Esophagus squamous epithelium (tissue), 5 donors: ENCODE results near the gene LAMC3. TPM values are rescaled to one million over a fixed set of nuclear protein-coding genes. Genes with fewer than 3 reads are reported as not detected.

Experiments
- DNase-seq: peaks from one replicate; lab custom pipeline; 2025; lab: John Stamatoyannopoulos, UW
- H3K27ac ChIP-seq, 4 donors: fragments of 200-600 bp; sonication (generic); one replicate each; pipeline ENCODE4 v1.5.1; 2016 to 2019; ENCODE audit warnings: mild to moderate bottlenecking in 1 of 4
- H3K27me3 ChIP-seq, 4 donors: fragments of 200-600 bp; sonication (generic); 1 replicate in 3 of 4; 2 replicates in 1 of 4; pipeline versions ENCODE4 v1.5.1 to v1.6.0; 2017 to 2021; ENCODE audit warnings: antibody characterized with exemption in 1 of 4
- H3K36me3 ChIP-seq, 3 donors: fragments of 200-600 bp; sonication (generic); one replicate each; pipeline ENCODE4 v1.5.1; 2016 to 2019
- H3K4me1 ChIP-seq, 3 donors: fragments of 200-600 bp; sonication (generic); one replicate each; pipeline ENCODE4 v1.5.1; 2017 to 2019
- H3K4me3 ChIP-seq, 4 donors: fragments of 200-600 bp; sonication (generic); 1 replicate in 3 of 4; 2 replicates in 1 of 4; pipeline ENCODE4 v1.5.1; 2016 to 2019; ENCODE audit warnings: mild to moderate bottlenecking in 2 of 4, moderate library complexity in 1 of 4
- H3K9me3 ChIP-seq, 3 donors: fragments of 200-600 bp; sonication (generic); one replicate each; pipeline ENCODE4 v1.5.1; 2016 to 2019
- POLR2A ChIP-seq, 4 donors: fragments of 450-650 bp; IDR thresholded peaks; one replicate each; pipeline ENCODE4 v1.6.1; 2017; ENCODE audit warnings: antibody characterized with exemption in 4 of 4, mild to moderate bottlenecking in 4 of 4, moderate library complexity in 3 of 4
- WGBS, 2 donors: methylation state at CpG; one replicate each; pipeline ENCODE4 v1.1.5; 2018; 5-methylcytosine and 5-hydroxymethylcytosine counted together
- intact Hi-C: fragments of 100-400 bp; cut with DNase I; formaldehyde crosslinking; loops from one replicate; pipeline ENCODE4 v1.15.0; 2022
- total RNA-seq, 4 donors: library from RNA; depleted of rRNA; stranded (reverse); fragments of >200 nt; gene quantifications; one replicate each; pipeline ENCODE4 v1.1.0, GENCODE V29; 2016
- TF ChIP-seq, protein P1 (sequence below), 6 experiments: fragments of 450-650 bp in 4 of 6; fragments of 200-600 bp in 2 of 6; sonication (generic) in 2 of 6; IDR thresholded peaks; one replicate each; pipeline ENCODE4 v1.5.1; 2016 to 2019; ENCODE audit warnings: antibody characterized with exemption in 6 of 6, mild to moderate bottlenecking in 4 of 6, moderate library complexity in 4 of 6
- donor health status: DM: yes; HTN: yes; CAD: no.

The LAMC3 gene
- total RNA-seq, 4 donors from 2014 or later: 0.53 to 4.6 (median 2.7) TPM

DNA sequence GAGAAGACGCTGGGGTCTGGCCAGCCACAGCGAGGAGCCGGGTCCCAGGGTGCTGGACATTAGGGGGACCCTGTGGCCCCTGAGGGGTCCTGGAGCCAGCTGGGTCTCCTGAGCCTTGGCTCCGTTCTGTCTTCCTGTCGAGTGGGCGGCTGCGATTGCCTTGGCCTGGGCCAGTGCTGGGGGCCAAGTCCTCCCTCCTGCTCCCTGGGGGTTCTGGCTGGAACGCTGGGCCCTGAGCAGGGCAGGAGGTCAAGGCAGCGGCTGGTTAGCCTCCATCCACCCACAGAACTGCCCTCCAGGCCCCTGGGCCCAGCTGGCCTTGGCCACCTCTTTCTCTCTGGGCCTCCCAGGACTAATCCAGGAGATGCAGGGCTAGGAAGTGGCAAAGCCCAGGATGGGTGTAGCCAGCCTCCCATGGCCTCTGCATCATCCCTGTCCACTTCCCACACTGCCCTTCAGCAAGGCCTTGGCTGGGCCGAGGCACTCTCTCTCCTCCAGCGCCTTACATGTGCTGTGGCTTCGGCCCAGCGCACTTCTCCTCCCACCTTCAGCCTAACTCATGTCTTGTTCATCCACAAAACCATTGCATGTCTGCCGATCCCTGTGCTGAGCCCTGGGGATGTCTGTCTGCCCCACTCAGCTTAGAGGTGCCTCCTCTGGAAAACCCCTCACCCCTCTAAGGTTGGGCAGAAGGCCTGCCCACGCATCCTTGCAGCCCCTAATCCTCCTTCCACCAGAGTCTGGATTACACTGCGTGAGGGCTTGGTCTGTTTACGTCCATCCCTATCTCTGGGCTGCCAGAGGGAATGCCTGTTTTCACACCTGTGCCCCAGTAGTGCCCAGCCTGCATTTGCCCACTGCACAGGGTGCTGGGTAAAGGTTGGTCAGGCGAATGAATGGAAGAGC lies 5.0 kb downstream of the LAMC3 start:
- Histone ChIP-seq H3K4me1 (peaks cover 0 to 6% (median 4%) of the 10 kb centered on the region in 3 donors), H3K27me3 (peaks cover 0 to 88% (median 0%) of the 10 kb centered on the region in 4 donors), H3K36me3 (no peaks in the 10 kb centered on the region), H3K4me3 (no peak overlapping the region), H3K9me3 (no peaks in the 10 kb centered on the region), H3K27ac (peak overlapping the region in 1 of 4 donors; percentile 65)
- DNase-seq: no peak
- intact Hi-C loops: no loop called here
- 76 to 82% methylated on average over 9 to 14 of the region's 18 CpGs for WGBS, 2 donors
- TF ChIP-seq POLR2A (IDR thresholded peaks at IDR 0.05): no peak
- TF ChIP-seq, protein P1, sequence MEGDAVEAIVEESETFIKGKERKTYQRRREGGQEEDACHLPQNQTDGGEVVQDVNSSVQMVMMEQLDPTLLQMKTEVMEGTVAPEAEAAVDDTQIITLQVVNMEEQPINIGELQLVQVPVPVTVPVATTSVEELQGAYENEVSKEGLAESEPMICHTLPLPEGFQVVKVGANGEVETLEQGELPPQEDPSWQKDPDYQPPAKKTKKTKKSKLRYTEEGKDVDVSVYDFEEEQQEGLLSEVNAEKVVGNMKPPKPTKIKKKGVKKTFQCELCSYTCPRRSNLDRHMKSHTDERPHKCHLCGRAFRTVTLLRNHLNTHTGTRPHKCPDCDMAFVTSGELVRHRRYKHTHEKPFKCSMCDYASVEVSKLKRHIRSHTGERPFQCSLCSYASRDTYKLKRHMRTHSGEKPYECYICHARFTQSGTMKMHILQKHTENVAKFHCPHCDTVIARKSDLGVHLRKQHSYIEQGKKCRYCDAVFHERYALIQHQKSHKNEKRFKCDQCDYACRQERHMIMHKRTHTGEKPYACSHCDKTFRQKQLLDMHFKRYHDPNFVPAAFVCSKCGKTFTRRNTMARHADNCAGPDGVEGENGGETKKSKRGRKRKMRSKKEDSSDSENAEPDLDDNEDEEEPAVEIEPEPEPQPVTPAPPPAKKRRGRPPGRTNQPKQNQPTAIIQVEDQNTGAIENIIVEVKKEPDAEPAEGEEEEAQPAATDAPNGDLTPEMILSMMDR (IDR thresholded peaks at IDR 0.05): no peak

DNA sequence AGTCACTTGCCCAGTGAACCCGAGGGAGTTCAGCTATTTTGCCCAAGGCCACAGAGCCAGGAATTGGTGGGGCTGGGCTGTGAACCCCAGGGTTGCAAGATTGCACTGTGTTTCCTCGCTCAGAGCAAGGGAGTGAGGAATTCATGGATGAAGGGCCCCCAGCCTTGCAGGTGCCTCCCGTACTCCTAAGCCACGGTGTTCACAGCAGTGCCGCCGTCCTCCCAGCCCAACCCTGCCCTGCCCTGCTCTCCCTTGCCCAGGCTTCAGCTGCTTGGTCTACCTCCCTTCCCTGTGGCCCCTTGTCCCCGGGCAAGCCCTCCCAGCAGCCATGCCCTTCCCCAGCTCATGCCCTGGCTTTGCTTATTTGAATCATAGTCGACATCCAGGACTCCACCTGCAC lies 6.1 kb downstream of the LAMC3 start:
- Histone ChIP-seq H3K27me3 (peaks cover 0 to 83% (median 0%) of the 10 kb centered on the region in 4 donors), H3K36me3 (no peaks in the 10 kb centered on the region), H3K4me3 (no peak overlapping the region), H3K4me1 (peaks cover 0 to 2% (median 0%) of the 10 kb centered on the region in 3 donors), H3K9me3 (no peaks in the 10 kb centered on the region), H3K27ac (no peak overlapping the region)
- intact Hi-C loops: no loop called here
- 68 to 73% methylated on average over 8 of the region's 8 CpGs for WGBS, 2 donors
- no peak for DNase-seq
- TF ChIP-seq POLR2A (IDR thresholded peaks at IDR 0.05): no peak
- TF ChIP-seq, protein P1 (IDR thresholded peaks at IDR 0.05): no peak

DNA sequence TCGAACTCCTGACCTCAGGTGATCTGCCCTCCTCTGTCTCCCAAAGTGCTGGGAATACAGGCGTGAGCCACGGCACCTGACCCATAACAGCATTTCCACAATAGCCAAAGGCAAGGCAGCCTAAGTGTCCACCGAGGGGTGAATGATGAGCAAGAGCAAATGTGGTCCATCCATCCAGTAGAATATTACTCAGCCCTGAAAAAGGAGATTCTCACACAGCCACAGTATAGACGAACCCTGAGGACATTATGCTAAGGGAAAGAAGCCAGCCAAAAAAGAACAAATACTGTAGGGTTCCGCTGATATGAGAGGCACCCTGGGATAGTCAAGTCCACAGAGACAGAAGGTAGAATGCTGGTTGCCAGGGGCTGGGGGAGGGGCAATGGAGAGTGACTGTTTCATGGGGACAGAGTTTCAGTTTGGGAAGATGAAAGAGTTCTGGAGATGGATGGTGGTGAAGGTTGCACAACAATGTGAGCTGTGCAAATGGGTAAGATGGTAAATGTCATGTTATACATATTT lies 7.0 kb downstream of the LAMC3 start:
- Histone ChIP-seq H3K4me1 (peaks cover 0 to 3% (median 0%) of the 10 kb centered on the region in 3 donors), H3K36me3 (no peaks in the 10 kb centered on the region), H3K27me3 (peaks cover 0 to 80% (median 0%) of the 10 kb centered on the region in 4 donors), H3K9me3 (no peaks in the 10 kb centered on the region), H3K4me3 (no peak overlapping the region), H3K27ac (no peak overlapping the region)
- TF ChIP-seq, protein P1 (IDR thresholded peaks at IDR 0.05): no peak
- TF ChIP-seq POLR2A (IDR thresholded peaks at IDR 0.05): no peak
- DNase-seq: no peak
- intact Hi-C loops: no loop called here
- 83 to 94% methylated on average over 5 of the region's 6 CpGs for WGBS, 2 donors

DNA sequence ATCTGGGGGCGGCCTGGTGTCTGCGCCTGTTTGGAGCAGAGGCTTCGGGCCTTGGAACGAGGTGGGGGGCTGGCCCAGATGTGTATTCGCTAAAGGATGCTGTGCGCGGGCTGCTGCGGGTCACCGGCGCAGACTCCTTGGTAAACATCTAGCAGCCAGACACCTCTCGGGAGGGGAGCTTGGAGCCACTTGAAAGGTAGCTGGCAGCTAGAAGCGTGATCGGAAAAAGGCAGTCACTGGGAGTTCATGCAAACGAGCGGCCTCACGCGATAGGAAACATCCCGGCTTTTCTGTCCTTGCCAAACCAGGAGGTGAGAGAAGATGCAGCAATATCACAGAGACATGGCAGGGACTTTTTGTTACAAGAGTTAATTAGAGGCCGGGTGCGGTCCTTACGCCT lies 8.1 kb downstream of the LAMC3 start:
- no peaks in the 10 kb centered on the region for H3K36me3 ChIP-seq
- DNase-seq: no peak
- no peaks in the 10 kb centered on the region for H3K9me3 ChIP-seq
- 64 to 73% methylated on average over 18 to 21 of the region's 21 CpGs for WGBS, 2 donors
- intact Hi-C loops: no loop called here
- H3K27me3 ChIP-seq: peaks cover 0 to 69% (median 0%) of the 10 kb centered on the region in 4 donors
- no peak for TF ChIP-seq POLR2A (IDR thresholded peaks at IDR 0.05)
- TF ChIP-seq, protein P1 (IDR thresholded peaks at IDR 0.05): no peak
- no peak overlapping the region for H3K4me3 ChIP-seq
- peaks cover 0 to 3% (median 0%) of the 10 kb centered on the region in 3 donors for H3K4me1 ChIP-seq
- no peak overlapping the region for H3K27ac ChIP-seq

DNA sequence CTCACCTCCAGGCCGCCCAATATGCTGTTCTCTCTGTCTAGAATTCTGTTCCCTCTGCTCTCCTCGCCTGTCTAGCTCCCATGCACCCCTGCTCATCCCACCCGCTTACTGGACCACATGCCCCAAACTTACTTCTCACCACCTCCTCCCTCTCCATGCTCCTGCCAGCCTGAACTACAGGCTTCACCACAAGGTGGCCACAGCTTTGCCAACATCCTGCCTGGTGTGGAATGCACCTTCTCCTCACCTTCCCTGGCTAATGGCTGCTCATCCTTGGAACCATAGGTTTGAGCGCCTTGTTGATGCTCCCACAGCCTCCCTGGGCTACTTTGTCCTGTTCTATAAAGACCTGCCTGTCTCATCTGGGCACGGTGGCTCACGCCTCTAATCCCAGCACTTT lies 9.6 kb downstream of the LAMC3 start:
- no peak for TF ChIP-seq POLR2A (IDR thresholded peaks at IDR 0.05)
- TF ChIP-seq, protein P1 (IDR thresholded peaks at IDR 0.05): peak in 1 of 6 experiments; percentile 34
- peaks cover 0 to 54% (median 0%) of the 10 kb centered on the region in 4 donors for H3K27me3 ChIP-seq
- H3K27ac ChIP-seq: no peak overlapping the region
- DNase-seq: no peak
- H3K36me3 ChIP-seq: no peaks in the 10 kb centered on the region
- no peak overlapping the region for H3K4me3 ChIP-seq
- H3K9me3 ChIP-seq: no peaks in the 10 kb centered on the region
- 81 to 86% methylated on average over 6 of the region's 6 CpGs for WGBS, 2 donors
- H3K4me1 ChIP-seq: peaks cover 0 to 3% (median 0%) of the 10 kb centered on the region in 3 donors
- intact Hi-C loops: no loop called here
